HepG2 (cell line): ENCODE data around the gene JOSD1. TPM values are rescaled to one million over a fixed set of nuclear protein-coding genes. Genes with fewer than 3 reads are reported as not detected.

ENCODE experiments used
- ATAC-seq: fragments of 200-7000 bp; cut with Tn5 transposase; 3 replicates; pipeline ENCODE4 v1.9.1; 2020; ENCODE audit warnings: mild to moderate bottlenecking, moderate library complexity
- BruUV-seq: library from RNA; stranded (reverse); fragments of 400-500 nt; replicated peaks from 2 replicates; lab custom pipeline; 2021; lab: Mats Ljungman, UMichigan
- CTCF ChIA-PET: fragments of 300-600 bp; formaldehyde crosslinking; extraction: SDS; loops from one replicate; lab custom pipeline; 2021; ENCODE audit warnings: low total read pairs, inconsistent platforms, low intra/inter-chr PET ratio; lab: Yijun Ruan, JAX
- POLR2A ChIA-PET: fragments of 350-600 bp; sonication (Branson Sonifier 250); formaldehyde crosslinking; loops from one replicate; lab custom pipeline; 2020; ENCODE audit warnings: antibody characterized with exemption, inconsistent platforms; lab: Yijun Ruan, JAX
- DNase-seq: peaks from one replicate; pipeline ENCODE4 v3.0.0-alpha.2; 2015; ENCODE audit warnings: low spot score
- FAIRE-seq: peaks from 3 replicates; lab custom pipeline; 2011; peaks lifted over from hg19 to GRCh38; lab: Jason Lieb, UNC
- H2AFZ ChIP-seq: one replicate; pipeline ENCODE4 v1.6.1; 2011; ENCODE audit warnings: low read length, inconsistent platforms
- H3K27ac ChIP-seq: fragments of 300-600 bp; 3 replicates; pipeline ENCODE4 v1.8.0; 2011; ENCODE audit warnings: mixed run types, mild to moderate bottlenecking, mixed read lengths, low read length, inconsistent platforms; ENCODE audit not compliant: insufficient read depth; ENCODE audit errors: extremely low read length
- H3K27me3 ChIP-seq, 2 experiments: fragments of 200-600 bp in 1 of 2; 2 replicates in 1 of 2; 3 replicates in 1 of 2; pipeline versions ENCODE4 v1.6.0 to v1.8.0; 2011; ENCODE audit warnings: low read length in 2 of 2, mild to moderate bottlenecking in 2 of 2, moderate library complexity in 2 of 2, inconsistent platforms in 1 of 2; ENCODE audit not compliant: insufficient read depth in 2 of 2, control insufficient read depth in 1 of 2
- H3K36me3 ChIP-seq, 2 experiments: fragments of 200-600 bp in 1 of 2; replicated peaks in 1 of 2; 2 replicates in 1 of 2; 3 replicates in 1 of 2; pipeline versions ENCODE4 v1.5.1 to v1.8.0; 2011; ENCODE audit warnings: low read length in 2 of 2, inconsistent platforms in 1 of 2; ENCODE audit not compliant: insufficient read depth in 2 of 2, control insufficient read depth in 1 of 2
- H3K4me1 ChIP-seq: 2 replicates; pipeline ENCODE4 v1.5.1; 2012; ENCODE audit warnings: low read length, inconsistent platforms; ENCODE audit not compliant: insufficient read depth
- H3K4me2 ChIP-seq: 2 replicates; pipeline ENCODE4 v1.6.0; 2011; ENCODE audit warnings: low read depth, low read length, inconsistent platforms
- H3K4me3 ChIP-seq, 3 experiments: fragments of 200-600 bp in 1 of 3; sonication (generic), shearing (Covaris generic) in 1 of 3; replicated peaks in 1 of 3; 2 replicates each; pipeline ENCODE4 v1.5.1; 2011 to 2016; ENCODE audit warnings: low read length in 3 of 3, inconsistent platforms in 2 of 3, low read depth in 2 of 3, mild to moderate bottlenecking in 2 of 3, control low read depth in 1 of 3, mixed read lengths in 1 of 3; ENCODE audit not compliant: insufficient read depth in 1 of 3
- H3K79me2 ChIP-seq: one replicate; pipeline ENCODE4 v1.6.1; 2011; ENCODE audit warnings: low read length, inconsistent platforms; ENCODE audit not compliant: insufficient read depth
- H3K9ac ChIP-seq: 2 replicates; pipeline ENCODE4 v1.6.0; 2011; ENCODE audit warnings: mild to moderate bottlenecking, low read depth, low read length, inconsistent platforms; ENCODE audit not compliant: insufficient read depth
- H3K9me3 ChIP-seq: 2 replicates; pipeline ENCODE4 v1.5.1; 2012; ENCODE audit warnings: mild to moderate bottlenecking, low read length
- H4K20me1 ChIP-seq: 2 replicates; pipeline ENCODE4 v1.6.0; 2011; ENCODE audit warnings: inconsistent platforms, mild to moderate bottlenecking, low read length, moderate library complexity; ENCODE audit not compliant: insufficient read depth
- AHDC1 ChIP-seq: sonication (generic); formaldehyde crosslinking; IDR thresholded peaks from 2 replicates; pipeline ENCODE4 v1.5.1; 2020; ENCODE audit warnings: mild to moderate bottlenecking, missing genetic modification reagents, borderline replicate concordance
- CBX1 ChIP-seq: IDR thresholded peaks from one replicate; pipeline ENCODE4 v1.6.1; 2016; ENCODE audit warnings: antibody characterized with exemption, low read depth
- CTCF ChIP-seq: sonication (generic); formaldehyde crosslinking; IDR thresholded peaks from 2 replicates; pipeline ENCODE4 v1.5.0; 2020; ENCODE audit warnings: mild to moderate bottlenecking, missing genetic modification reagents, moderate library complexity
- FOXA1 ChIP-seq, 2 experiments: fragments of 450-650 bp in 1 of 2; sonication (generic) in 1 of 2; formaldehyde crosslinking in 1 of 2; IDR thresholded peaks; 2 replicates each; pipeline versions ENCODE4 v1.4.0 to v1.6.1; 2016 to 2020; ENCODE audit warnings: missing genetic modification reagents in 1 of 2
- NCOA5 ChIP-seq: sonication (generic); formaldehyde crosslinking; IDR thresholded peaks from 2 replicates; pipeline ENCODE4 v1.4.0; 2020; ENCODE audit warnings: missing genetic modification reagents
- STAG1 ChIP-seq: sonication (generic); formaldehyde crosslinking; IDR thresholded peaks from 2 replicates; pipeline ENCODE4 v1.4.0; 2020; ENCODE audit warnings: missing genetic modification reagents
- ZIK1 ChIP-seq: sonication (generic); formaldehyde crosslinking; IDR thresholded peaks from 2 replicates; pipeline ENCODE4 v1.5.0; 2020; ENCODE audit warnings: mild to moderate bottlenecking, low read depth, missing genetic modification reagents, borderline replicate concordance
- WGBS: methylation state at CpG from one replicate; pipeline ENCODE4 v1.1.6; 2017; ENCODE audit warnings: low lambda C conversion rate; 5-methylcytosine and 5-hydroxymethylcytosine counted together
- in situ Hi-C: cut with HindIII; loops from 2 replicates; pipeline ENCODE4 v1.10.0; 2017; ENCODE audit warnings: low pct_unique_long_range_greater_than_20kb; ENCODE audit not compliant: extremely low pct_ligation_motif_present
- intact Hi-C: fragments of 100-400 bp; cut with micrococcal nuclease; formaldehyde crosslinking; loops from one replicate; pipeline ENCODE4 v1.10.0; 2022; ENCODE audit not compliant: unreplicated experiment
- polyA plus RNA-seq, 8 experiments: library from polyadenylated mRNA; depleted of rRNA in 3 of 8; stranded (reverse) in 7 of 8; unstranded in 1 of 8; fragments of >200 nt; fragmentation: Illumina TruSeq in 4 of 8; extraction: Trizol in 4 of 8; gene quantifications; 2 replicates each; pipeline versions ENCODE4 v1.2.1 to v1.2.3, GENCODE V29; 2011 to 2016; ENCODE audit warnings: low read depth in 4 of 8, missing spikeins in 1 of 8, mixed read lengths in 1 of 8; ENCODE audit not compliant: insufficient read depth in 1 of 8
- total RNA-seq, 5 experiments: library from RNA; depleted of rRNA; stranded (reverse); fragments of >200 nt; fragmentation: Illumina TruSeq; extraction: Trizol; gene quantifications; 2 replicates each; pipeline ENCODE4 v1.2.3, GENCODE V29; 2016; ENCODE audit warnings: low read depth in 1 of 5
- TF ChIP-seq, protein P1 (sequence below): sonication (generic); formaldehyde crosslinking; IDR thresholded peaks from 2 replicates; pipeline ENCODE4 v1.4.0; 2020; ENCODE audit warnings: missing genetic modification reagents

Gene JOSD1
- total and polyA plus RNA-seq, 2 of the 13 experiments (the other 11 are each of a cell fraction or from before 2014, with no cell fraction given), result 31.7 to 38.4 TPM

- TF ChIP-seq AHDC1 (CRISPR knock-in tag), result no peak
- no peak for TF ChIP-seq ZIK1 (CRISPR knock-in tag)
- no peak for TF ChIP-seq NCOA5
- TF ChIP-seq, all 625 proteins: peak for 0
Observed at GRCh38 chr22:38725900-38726655, 25.3 kb upstream of the JOSD1 start (continued).

GRCh38 chr22:38724926-38725571 is 24.3 kb upstream of the JOSD1 start:
- H4K20me1 ChIP-seq, result peaks cover 3% of the 10 kb centered on the region; the same call in 1 of the 2 replicates
- no TSS peak for BruUV-seq
- ChIA-PET CTCF (no interaction called here), POLR2A (interaction anchor here (0.5 to 1.7 kb wide), 4 partner anchors 11 to 29 kb away, joined by 3 to 5 read pairs (median 4); partner anchors contain the start of gene GTPBP1)
- FAIRE-seq, result peak; percentile 68
- peaks cover 22% of the 10 kb centered on the region for H3K4me1 ChIP-seq
- no peaks in the 10 kb centered on the region for H3K27me3 ChIP-seq
- WGBS, result 92% methylated on average over 3 of the region's 3 CpGs
- no peak overlapping the region for H3K9ac ChIP-seq
- H3K9me3 ChIP-seq, result no peaks in the 10 kb centered on the region
- H3K36me3 ChIP-seq, result peaks cover 37 to 89% of the 10 kb centered on the region in 2 experiments
- in situ Hi-C loops, result no loop called here
- no peaks in the 10 kb centered on the region for H3K79me2 ChIP-seq
- H3K4me3 ChIP-seq, result no peak overlapping the region
- peak; percentile 64 for ATAC-seq
- no peak overlapping the region for H2AFZ ChIP-seq
- intact Hi-C loops, result no loop called here
- TF ChIP-seq, protein P1, sequence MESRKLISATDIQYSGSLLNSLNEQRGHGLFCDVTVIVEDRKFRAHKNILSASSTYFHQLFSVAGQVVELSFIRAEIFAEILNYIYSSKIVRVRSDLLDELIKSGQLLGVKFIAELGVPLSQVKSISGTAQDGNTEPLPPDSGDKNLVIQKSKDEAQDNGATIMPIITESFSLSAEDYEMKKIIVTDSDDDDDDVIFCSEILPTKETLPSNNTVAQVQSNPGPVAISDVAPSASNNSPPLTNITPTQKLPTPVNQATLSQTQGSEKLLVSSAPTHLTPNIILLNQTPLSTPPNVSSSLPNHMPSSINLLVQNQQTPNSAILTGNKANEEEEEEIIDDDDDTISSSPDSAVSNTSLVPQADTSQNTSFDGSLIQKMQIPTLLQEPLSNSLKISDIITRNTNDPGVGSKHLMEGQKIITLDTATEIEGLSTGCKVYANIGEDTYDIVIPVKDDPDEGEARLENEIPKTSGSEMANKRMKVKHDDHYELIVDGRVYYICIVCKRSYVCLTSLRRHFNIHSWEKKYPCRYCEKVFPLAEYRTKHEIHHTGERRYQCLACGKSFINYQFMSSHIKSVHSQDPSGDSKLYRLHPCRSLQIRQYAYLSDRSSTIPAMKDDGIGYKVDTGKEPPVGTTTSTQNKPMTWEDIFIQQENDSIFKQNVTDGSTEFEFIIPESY, result peak; percentile 90
- TF ChIP-seq CTCF (CRISPR knock-in tag) (peak; percentile 57), CBX1 (no peak), STAG1 (0 out of 2 replicates have a peak, but pooled peaks have one; percentile 22), FOXA1 (IDR thresholded peaks at IDR 0.05) (no peak), FOXA1 (CRISPR knock-in tag; IDR thresholded peaks at IDR 0.05) (peak; percentile 38; the same call in 1 of the 2 replicates)
- no peak overlapping the region for H3K4me2 ChIP-seq
- DNase-seq, result peak; percentile 58
- H3K27ac ChIP-seq, result no peak overlapping the region
